Adrenal gland (tissue), 12 donors: ENCODE results near the gene POU5F2. TPM values are rescaled to one million over a fixed set of nuclear protein-coding genes. Genes with fewer than 3 reads are reported as not detected.

ENCODE experiments used
- DNase-seq, 7 donors: peaks; one replicate each; pipeline ENCODE4 v3.0.0-alpha.2; 2019 to 2020
- H3K27ac ChIP-seq, 5 donors: fragments of 200-600 bp; sonication (generic) in 4 of 5; 1 replicate in 3 of 5; 2 replicates in 2 of 5; pipeline versions ENCODE4 v1.5.1 to v1.8.0; 2016 to 2020; ENCODE audit warnings: mild to moderate bottlenecking in 1 of 5
- H3K27me3 ChIP-seq: fragments of 200-600 bp; 2 replicates; pipeline ENCODE4 v1.8.0; 2021
- H3K36me3 ChIP-seq, 2 donors: fragments of 200-600 bp; replicated peaks in 1 of 2; 1 replicate in 1 of 2; 2 replicates in 1 of 2; pipeline versions ENCODE4 v1.5.1 to v1.8.0; 2018 to 2022
- H3K4me1 ChIP-seq, 2 donors: fragments of 200-600 bp; replicated peaks in 1 of 2; 1 replicate in 1 of 2; 2 replicates in 1 of 2; pipeline versions ENCODE4 v1.5.1 to v1.8.0; 2018 to 2021
- H3K4me3 ChIP-seq, 4 donors: fragments of 200-600 bp; sonication (generic) in 3 of 4; one replicate each; pipeline ENCODE4 v1.5.1; 2016 to 2018
- H3K9me3 ChIP-seq, 3 donors: fragments of 200-600 bp; sonication (generic) in 1 of 3; replicated peaks in 1 of 3; 1 replicate in 2 of 3; 2 replicates in 1 of 3; pipeline versions ENCODE4 v1.5.1 to v1.8.0; 2016 to 2021
- CTCF ChIP-seq, 6 experiments: fragments of 450-650 bp in 4 of 6; fragments of 200-600 bp in 2 of 6; sonication (generic) in 1 of 6; IDR thresholded peaks; 1 replicate in 5 of 6; 2 replicates in 1 of 6; pipeline versions ENCODE4 v1.5.1 to v1.8.0; 2016 to 2021; ENCODE audit warnings: antibody characterized with exemption in 6 of 6, mild to moderate bottlenecking in 2 of 6, moderate library complexity in 1 of 6
- POLR2A ChIP-seq, 2 donors: fragments of 450-650 bp; IDR thresholded peaks; one replicate each; pipeline ENCODE4 v1.6.1; 2017; ENCODE audit warnings: antibody characterized with exemption in 2 of 2, mild to moderate bottlenecking in 2 of 2, moderate library complexity in 1 of 2
- WGBS, 4 donors: extraction: QIAGEN DNeasy Blood & Tissue Kit in 2 of 4; methylation state at CpG; one replicate each; pipeline versions ENCODE4 v1.1.5 to v1.1.7; 2013 to 2017; 5-methylcytosine and 5-hydroxymethylcytosine counted together
- intact Hi-C, 2 donors: fragments of 100-400 bp; cut with DNase I; formaldehyde crosslinking; loops; one replicate each; pipeline versions ENCODE4 v1.14.1 to v1.15.0; 2022 to 2023
- polyA plus RNA-seq, 3 donors: library from polyadenylated mRNA; stranded (reverse); fragments of 200-250 nt in 2 of 3; fragments of 350-450 nt in 1 of 3; fragmentation: Illumina TruSeq in 1 of 3; extraction: RNeasy Lipid Tissue Mini Kit (QIAGEN cat#74804) in 1 of 3; gene quantifications; one replicate each; pipeline ENCODE4 v1.2.3, GENCODE V29; 2013 to 2014
- total RNA-seq, 9 donors: library from RNA; depleted of rRNA in 4 of 9; stranded (reverse); fragments of >200 nt in 4 of 9; fragments of 120-200 nt in 1 of 9; fragmentation: NEBNext Ultra II Directional in 1 of 9; extraction: Animal tissue kit (Norgen Biotek cat#: 25700) in 1 of 9; gene quantifications; one replicate each; pipeline versions ENCODE4 v1.1.0 to v1.2.4, GENCODE V29; 2013 to 2023
- donor health status: healthy with polysubstance abuse.
- donor health status: Bipolar disorder and iron deficiency.
- donor health status: DM: yes; HTN: yes; CAD: no.
- donor health status: DM: no; HTN: no; CAD: no.
- donor health status: DM: no; HTN: no; CAD: no.
- donor health status: DM: yes; HTN: yes; CAD: no.

The POU5F2 gene
- total and polyA plus RNA-seq, 12 donors: 0.02 to 4.2 (median 0.66) TPM

- DNase-seq: no peak
- TF ChIP-seq CTCF (IDR thresholded peaks at IDR 0.05) (no peak), POLR2A (IDR thresholded peaks at IDR 0.05) (no peak)
- 77 to 98% (median 89%) methylated on average over 1 of the region's 1 CpG for WGBS, 4 donors
- Histone ChIP-seq H3K27ac (no peak overlapping the region), H3K4me3 (no peak overlapping the region), H3K36me3 (no peaks in the 10 kb centered on the region), H3K27me3 (no peaks in the 10 kb centered on the region), H3K4me1 (no peaks in the 10 kb centered on the region), H3K9me3 (no peaks in the 10 kb centered on the region)
- intact Hi-C loops: no loop called here
These were observed 25.6 kb downstream of the POU5F2 start for GRCh38 chr5:93715761-93716160.

- no peaks in the 10 kb centered on the region for H3K36me3 ChIP-seq
- H3K4me1 ChIP-seq: no peaks in the 10 kb centered on the region
- no peak overlapping the region for H3K27ac ChIP-seq
- intact Hi-C loops: no loop called here
- no peaks in the 10 kb centered on the region for H3K9me3 ChIP-seq
- TF ChIP-seq CTCF (IDR thresholded peaks at IDR 0.05): no peak
- TF ChIP-seq POLR2A (IDR thresholded peaks at IDR 0.05): no peak
- no peak for DNase-seq
- 84 to 97% (median 90%) methylated on average over 2 of the region's 2 CpGs for WGBS, 4 donors
- no peak overlapping the region for H3K4me3 ChIP-seq
- H3K27me3 ChIP-seq: no peaks in the 10 kb centered on the region
These were observed 26.1 kb downstream of the POU5F2 start for GRCh38 chr5:93715327-93715726.

- no peak overlapping the region for H3K4me3 ChIP-seq
- 94 to 98% (median 98%) methylated on average over 6 of the region's 6 CpGs for WGBS, 4 donors
- no peaks in the 10 kb centered on the region for H3K9me3 ChIP-seq
- no peaks in the 10 kb centered on the region for H3K36me3 ChIP-seq
- no peak overlapping the region for H3K27ac ChIP-seq
- no peaks in the 10 kb centered on the region for H3K27me3 ChIP-seq
- intact Hi-C loops: no loop called here
- no peak for DNase-seq
- TF ChIP-seq CTCF (IDR thresholded peaks at IDR 0.05) (no peak), POLR2A (IDR thresholded peaks at IDR 0.05) (no peak)
- no peaks in the 10 kb centered on the region for H3K4me1 ChIP-seq
These were observed 33.0 kb downstream of the POU5F2 start for GRCh38 chr5:93708442-93708841.

GRCh38 chr5:93705896-93706295 is 35.5 kb downstream of the POU5F2 start:
- Histone ChIP-seq H3K27ac (no peak overlapping the region), H3K27me3 (no peaks in the 10 kb centered on the region), H3K4me3 (no peak overlapping the region), H3K9me3 (no peaks in the 10 kb centered on the region), H3K4me1 (no peaks in the 10 kb centered on the region), H3K36me3 (no peaks in the 10 kb centered on the region)
- intact Hi-C loops: no loop called here
- WGBS, 4 donors: 94 to 100% (median 95%) methylated on average over 1 of the region's 1 CpG
- DNase-seq: no peak
- TF ChIP-seq CTCF (IDR thresholded peaks at IDR 0.05) (no peak), POLR2A (IDR thresholded peaks at IDR 0.05) (no peak)
